GM18951 (cell line): ENCODE data around the gene ALOX15.
"Not testable (repeated sequence)": the region's sequence is repeated elsewhere in the genome, so short reads cannot be mapped to it uniquely, and the experiment has no call there.

Source experiments
- POLR2A ChIP-seq: IDR thresholded peaks from 4 replicates; pipeline ENCODE4 v1.6.1; 2011; ENCODE audit warnings: mild to moderate bottlenecking; ENCODE audit not compliant: insufficient read length, insufficient read depth; ENCODE audit errors: extremely low read depth
- in situ Hi-C: fragments of 300-500 bp; cut with MboI; formaldehyde crosslinking; loops from one replicate; pipeline ENCODE4 v1.12.0; 2022; ENCODE audit warnings: low sequenced_read_pairs, mixed read lengths, inconsistent platforms; ENCODE audit not compliant: unreplicated experiment

ALOX15 gene

GRCh38 chr17:4617090-4617489, 24.4 kb downstream of the ALOX15 start:
- in situ Hi-C loops, result no loop called here
- TF ChIP-seq POLR2A, result no peak

DNA sequence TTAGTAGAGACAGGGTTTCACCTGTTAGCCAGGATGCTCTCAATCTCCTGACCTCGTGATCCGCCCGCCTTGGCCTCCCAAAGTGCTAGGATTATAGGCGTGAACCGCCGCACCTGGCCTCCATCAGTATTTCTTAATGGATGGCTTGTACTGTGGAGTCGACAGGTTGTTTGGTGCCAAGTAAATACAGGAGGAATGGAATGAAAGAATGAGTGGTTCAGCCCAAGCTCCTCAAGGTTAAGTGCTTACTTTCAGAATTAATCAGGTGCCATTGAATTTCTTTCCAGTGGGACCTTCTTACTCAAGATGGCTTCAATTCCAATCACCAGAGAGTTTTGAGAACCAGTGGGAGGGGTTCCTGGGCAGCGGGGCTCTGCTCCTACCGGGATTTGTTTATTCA, 25.0 kb downstream of the ALOX15 start:
- no peak for TF ChIP-seq POLR2A
- in situ Hi-C loops, result no loop called here

- in situ Hi-C loops, result no loop called here
- TF ChIP-seq POLR2A, result no peak
Measured at GRCh38 chr17:4610656-4611055, 30.8 kb downstream of the ALOX15 start.

GRCh38 chr17:4610162-4610561, 31.3 kb downstream of the ALOX15 start:
- in situ Hi-C loops, result no loop called here
- TF ChIP-seq POLR2A, result no peak

- TF ChIP-seq POLR2A, result no peak
- in situ Hi-C loops, result no loop called here
Measured at GRCh38 chr17:4609761-4610160, 31.7 kb downstream of the ALOX15 start.

DNA sequence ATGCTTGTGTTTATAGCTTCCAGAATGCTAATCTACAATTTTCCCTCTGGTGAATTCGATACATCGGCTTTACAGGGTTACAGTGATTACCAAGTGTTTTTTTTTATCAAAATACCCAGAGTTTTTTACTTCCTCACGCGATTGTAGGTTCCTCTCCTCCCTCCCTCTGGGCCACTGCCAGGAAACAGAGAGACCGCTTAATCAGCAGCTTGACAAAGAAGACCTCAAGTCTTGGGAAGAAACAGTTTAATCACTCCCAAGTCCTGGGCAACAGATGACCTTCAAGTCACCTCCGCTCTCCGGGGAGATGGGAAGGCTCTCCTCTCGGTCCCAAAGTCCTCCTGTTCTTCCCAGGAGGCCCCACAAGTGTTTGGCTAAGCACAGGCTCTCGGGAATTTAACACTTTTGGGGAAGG, 33.7 kb downstream of the ALOX15 start:
- TF ChIP-seq POLR2A, result no peak
- in situ Hi-C loops, result no loop called here

DNA sequence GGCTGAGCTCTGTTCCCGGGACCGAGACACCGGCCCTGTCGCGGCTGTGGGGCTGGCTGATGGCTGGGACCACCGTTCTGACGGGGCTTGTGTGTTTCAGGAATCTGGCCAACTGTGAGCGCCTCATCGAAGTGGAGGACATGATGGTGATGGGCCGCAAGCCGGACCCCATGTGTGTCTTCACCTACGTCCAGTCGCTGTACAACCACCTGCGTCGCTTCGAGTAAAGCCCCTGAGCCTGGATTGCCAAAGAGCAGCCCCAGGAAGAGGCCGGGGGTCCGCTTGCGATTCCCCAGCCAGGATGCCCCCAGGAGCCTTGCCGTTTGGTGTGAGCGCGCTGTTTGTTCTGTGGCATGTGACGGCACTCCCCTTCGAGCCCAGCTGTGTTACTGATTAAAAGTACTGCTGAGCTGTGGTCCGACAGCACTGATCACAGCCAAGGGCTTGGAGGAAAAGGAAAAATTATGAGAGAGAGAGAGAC, 34.2 kb downstream of the ALOX15 start:
- in situ Hi-C loops, result no loop called here
- no peak for TF ChIP-seq POLR2A

DNA sequence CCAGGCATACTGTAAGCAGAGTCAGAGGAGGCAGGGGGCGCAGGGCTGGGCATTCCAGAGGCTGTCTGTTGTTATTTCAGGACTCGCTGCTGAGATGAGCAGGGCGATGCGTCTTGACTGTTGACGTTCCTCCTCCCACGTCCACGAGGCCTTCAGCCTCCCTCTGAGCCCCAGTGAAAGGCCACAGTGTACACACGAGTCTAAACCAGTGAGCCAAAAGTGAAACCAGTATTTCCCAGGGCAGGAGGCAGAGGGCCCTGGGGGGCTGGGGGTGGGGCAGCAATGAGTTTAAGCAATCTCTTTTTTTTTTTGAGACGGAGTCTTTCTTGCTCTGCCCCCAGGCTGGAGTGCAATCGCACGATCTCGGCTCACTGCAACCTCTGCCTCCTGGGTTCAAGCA, 35.7 kb downstream of the ALOX15 start:
- in situ Hi-C loops, result no loop called here
- TF ChIP-seq POLR2A, result no peak

DNA sequence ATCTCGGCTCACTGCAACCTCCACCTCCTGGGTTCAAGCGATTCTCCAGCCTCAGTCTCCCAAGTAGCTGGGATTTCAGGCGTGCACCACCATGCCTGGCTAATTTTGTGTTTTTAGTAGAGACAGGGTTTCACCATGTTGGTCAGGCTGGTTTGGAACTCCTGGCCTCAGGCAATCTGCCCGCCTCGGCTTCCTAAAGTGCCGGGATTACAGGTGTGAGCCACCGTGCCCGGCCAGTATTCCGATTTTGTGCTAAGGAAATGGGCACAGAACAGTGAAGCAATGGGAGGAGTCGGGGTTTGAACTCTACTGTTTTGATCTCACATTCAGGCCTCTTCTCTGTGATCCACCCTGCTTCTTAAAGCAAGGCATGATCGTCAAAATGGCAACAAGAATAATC, 36.7 kb downstream of the ALOX15 start:
- in situ Hi-C loops, result not testable (repeated sequence)

- no peak for TF ChIP-seq POLR2A
Measured at GRCh38 chr17:4604111-4604644, 37.3 kb downstream of the ALOX15 start.

DNA sequence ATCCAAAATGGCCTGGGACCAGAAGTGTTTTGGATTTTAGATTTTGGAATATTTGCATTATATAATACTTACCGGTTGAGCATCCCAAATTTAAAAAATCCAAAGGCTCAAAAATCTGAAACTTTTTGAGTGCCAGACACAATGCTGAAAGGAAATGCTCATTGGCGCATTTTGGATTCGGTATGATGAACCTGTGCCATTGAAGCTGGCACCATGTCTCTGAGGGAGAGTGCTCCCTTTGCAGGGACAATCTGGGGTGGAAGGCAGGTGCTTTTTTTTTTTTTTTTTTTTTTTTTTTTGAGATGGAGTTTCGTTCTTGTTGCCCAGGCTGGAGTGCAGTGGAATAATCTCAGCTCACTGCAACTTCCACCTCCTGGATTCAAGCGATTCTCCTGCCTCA, 39.4 kb downstream of the ALOX15 start:
- no peak for TF ChIP-seq POLR2A
- in situ Hi-C loops, result no loop called here

More at GRCh38 chr17:4604111-4604644, 37.3 kb downstream of the ALOX15 start:
- in situ Hi-C loops, result no loop called here

DNA sequence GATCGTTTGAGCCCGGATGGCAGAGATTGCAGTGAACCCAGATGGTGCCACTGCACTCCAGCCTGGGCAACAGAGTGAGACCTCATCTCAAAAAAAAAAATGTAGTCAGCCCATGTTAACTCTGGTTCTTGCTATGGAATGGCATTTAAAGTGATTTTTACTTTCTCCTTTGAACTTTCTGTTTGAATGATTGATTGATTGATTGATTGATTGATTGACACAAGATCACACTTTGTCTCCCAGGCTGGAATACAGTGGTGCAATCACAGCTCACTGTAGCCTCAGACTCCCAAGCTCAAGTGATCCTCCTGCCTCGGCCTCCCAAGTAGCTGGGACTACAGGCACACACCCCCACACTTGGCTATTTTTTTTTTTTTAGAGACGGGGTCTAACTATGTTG, 40.2 kb downstream of the ALOX15 start:
- in situ Hi-C loops, result no loop called here
- TF ChIP-seq POLR2A, result no peak

- in situ Hi-C loops, result no loop called here
Measured at GRCh38 chr17:4600563-4600962, 40.9 kb downstream of the ALOX15 start.

GRCh38 chr17:4599505-4600281, 41.8 kb downstream of the ALOX15 start:
- in situ Hi-C loops, result no loop called here
- no peak for TF ChIP-seq POLR2A

More at GRCh38 chr17:4600563-4600962, 40.9 kb downstream of the ALOX15 start:
- TF ChIP-seq POLR2A, result no peak

DNA sequence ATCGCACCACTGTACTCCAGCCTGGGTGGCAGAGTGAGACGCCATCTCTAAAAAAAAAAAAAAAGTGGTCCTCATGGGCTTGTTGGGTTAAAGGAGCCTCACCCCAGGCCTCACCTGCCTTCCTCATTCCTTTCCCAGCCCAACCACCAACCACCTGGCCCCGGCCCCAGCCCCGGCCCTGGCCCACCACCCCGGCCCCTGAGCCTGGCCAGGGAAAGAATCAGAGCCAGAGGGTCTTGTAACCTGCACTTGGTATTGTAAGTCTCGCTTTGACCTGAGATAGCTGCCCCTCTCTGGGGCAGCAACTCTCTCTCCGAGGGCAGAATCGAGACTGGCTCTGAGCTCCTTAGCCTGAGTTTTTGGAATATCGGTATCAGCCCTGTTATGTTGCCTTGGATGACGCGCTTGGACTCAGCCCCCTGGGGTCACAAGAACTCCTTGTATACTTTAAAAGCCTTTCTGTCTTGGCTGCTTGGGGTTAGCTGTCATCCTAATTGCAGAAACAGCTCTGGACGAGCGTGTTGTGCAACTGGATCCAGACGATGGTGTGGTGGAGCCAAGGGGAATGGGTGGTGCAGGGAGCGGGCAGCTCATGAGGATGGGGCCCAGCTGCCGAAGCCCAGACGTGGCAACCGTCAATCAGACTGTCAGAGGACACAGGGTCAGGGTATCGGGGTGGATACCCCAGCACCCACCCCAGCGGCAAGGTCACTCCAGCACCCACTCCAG, 42.5 kb downstream of the ALOX15 start:
- in situ Hi-C loops, result no loop called here
- no peak for TF ChIP-seq POLR2A
